GM21528 (cell line): ENCODE results near the gene KIRREL3.

ENCODE experiments used
- ATAC-seq: cut with Tn5 transposase; IDR thresholded peaks from one replicate; pipeline ENCODE4 v1.9.1; 2021; ENCODE audit warnings: mild to moderate bottlenecking, moderate library complexity; ENCODE audit not compliant: unreplicated experiment, low FRiP score

The KIRREL3 gene

GRCh38 chr11:126619516-126619915 is 381.1 kb downstream of the KIRREL3 start:
- ATAC-seq: no peak

DNA sequence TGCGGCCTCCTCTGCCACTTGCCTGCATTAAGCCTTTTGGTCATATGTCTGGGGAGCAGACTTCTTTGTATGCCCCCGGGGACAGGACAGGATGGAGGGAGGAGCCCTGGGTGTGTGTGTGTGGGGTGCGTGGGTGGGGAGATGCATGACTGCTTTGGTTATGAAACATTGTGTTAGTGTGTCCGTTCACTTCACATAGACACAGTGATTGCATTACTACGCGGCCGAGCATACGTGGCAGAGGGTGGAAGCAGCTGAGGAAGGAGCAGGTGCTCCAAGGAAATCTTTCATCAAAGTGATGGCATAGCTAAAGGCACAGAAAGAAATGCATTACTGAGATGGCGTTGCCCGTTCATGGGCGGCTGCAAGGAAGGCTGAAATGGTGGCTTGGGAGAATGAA is 384.7 kb downstream of the KIRREL3 start:
- no peak for ATAC-seq

DNA sequence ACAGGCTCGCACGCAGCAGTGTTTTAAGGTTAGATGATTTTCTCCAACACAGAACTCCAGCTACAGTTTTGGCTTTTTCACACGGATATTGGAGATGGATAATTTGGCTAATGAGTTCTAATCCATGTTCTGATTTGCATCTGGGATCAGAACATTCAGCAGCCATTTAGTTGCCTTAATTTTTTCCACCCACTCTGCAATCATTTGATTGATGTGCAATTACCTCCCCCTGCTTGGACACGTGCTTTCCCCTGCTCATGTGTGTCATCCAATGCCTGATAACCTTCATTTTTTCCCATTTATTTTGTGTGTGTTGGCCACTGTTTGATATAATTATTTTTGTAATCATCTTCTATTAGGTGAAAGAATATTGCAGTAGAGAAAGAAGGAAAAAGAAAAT is 387.3 kb downstream of the KIRREL3 start:
- no peak for ATAC-seq

GRCh38 chr11:126612671-126613070 is 387.9 kb downstream of the KIRREL3 start:
- no peak for ATAC-seq

- ATAC-seq: no peak
Measured at GRCh38 chr11:126611438-126611837, 389.1 kb downstream of the KIRREL3 start.

GRCh38 chr11:126608658-126609057 is 391.9 kb downstream of the KIRREL3 start:
- ATAC-seq: no peak

DNA sequence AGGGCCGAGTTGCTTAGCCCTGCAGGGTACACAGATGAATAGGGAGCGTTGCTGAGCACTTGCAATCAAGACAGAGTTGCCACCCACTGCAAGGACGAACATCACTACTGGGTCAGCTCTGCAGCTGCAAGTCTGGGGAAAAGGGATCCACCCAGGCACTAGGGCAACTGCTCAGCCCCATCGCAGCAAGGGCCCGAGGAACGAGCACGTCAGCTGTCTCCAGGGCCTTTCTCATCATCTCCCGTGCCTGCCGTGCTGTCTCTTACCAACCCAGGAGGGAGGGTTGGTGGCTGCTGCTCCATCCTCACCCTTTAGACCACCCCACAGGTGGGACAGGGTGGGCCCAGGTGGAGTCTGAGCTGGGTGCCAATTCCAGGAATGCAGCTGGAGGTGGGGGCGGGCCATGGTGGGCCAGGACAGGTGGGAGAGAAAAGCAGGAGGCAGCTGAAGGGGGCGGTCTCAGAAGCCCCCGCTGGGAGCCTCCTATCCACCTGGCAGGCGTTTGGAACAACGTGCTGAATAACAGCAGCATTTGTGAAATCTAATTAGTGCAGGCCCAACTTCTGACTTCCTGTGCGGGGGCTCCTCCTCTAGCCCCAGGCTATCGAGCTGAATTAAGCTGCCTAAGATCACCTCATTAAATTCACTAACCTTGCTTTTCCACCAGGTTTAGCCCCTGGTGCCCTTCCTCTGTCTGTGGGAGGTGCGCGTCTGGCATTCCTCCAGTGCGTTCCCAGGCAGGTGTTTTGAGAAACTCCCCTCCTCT is 392.6 kb downstream of the KIRREL3 start:
- ATAC-seq: no peak

DNA sequence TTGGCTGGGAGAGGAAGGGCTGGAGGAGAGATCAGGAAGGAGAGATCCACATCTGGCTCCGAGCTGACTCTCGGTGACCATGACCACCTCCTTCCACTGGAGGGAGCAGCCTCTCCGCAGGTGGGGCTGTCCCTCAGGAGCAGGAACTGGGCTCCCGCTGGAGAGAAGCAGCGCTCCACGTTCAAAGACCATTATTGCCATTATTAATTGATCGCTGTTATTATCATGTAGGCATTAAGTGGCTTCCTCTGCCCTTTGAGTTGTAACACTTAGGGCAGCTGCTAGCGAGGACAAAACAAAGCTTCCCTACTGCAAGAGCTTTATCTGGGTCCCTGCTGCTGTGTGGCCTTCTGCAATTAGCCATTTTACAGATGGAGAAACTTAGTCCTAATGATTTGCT is 393.2 kb downstream of the KIRREL3 start:
- no peak for ATAC-seq

- no peak for ATAC-seq
Measured at GRCh38 chr11:126606484-126606883, 394.1 kb downstream of the KIRREL3 start.

DNA sequence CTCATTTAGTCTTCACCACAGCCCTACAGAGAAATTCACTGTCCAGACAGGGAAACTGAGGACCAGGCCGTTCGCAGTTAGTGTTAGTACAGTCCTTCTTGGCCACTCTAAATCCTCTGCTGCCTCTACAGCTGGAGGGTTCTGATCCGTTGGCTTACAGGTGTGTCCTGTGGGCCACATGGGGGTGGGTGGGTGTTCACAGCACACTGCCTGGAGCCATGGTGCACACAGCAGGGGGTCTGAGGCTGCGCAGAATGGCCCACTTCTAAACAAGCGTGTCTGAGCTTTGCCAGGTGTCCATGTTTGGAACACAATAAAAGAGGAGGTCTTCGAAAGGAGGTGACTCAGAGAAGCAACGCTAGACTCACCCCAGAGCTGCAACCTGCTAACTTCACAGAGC is 396.1 kb downstream of the KIRREL3 start:
- ATAC-seq: no peak

DNA sequence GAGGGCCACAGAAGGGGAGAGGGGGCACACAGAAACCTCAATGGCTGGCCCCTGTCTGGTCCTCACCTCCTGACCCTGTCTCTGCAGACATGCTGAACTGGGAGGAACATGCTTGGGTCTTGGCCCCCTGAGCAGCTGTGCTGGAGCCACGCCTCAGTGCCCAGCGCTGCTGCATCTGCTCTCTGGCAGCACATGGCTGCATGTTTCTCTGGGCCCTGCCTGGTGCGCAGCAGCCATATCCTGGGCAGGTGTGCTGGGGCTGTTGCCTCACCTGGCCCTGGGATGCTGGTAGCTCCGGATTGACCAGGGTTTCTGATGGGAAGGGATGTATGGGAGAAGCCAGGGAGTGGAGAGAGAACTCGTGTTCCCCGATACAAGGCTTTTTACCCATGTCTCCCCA is 397.1 kb downstream of the KIRREL3 start:
- no peak for ATAC-seq

DNA sequence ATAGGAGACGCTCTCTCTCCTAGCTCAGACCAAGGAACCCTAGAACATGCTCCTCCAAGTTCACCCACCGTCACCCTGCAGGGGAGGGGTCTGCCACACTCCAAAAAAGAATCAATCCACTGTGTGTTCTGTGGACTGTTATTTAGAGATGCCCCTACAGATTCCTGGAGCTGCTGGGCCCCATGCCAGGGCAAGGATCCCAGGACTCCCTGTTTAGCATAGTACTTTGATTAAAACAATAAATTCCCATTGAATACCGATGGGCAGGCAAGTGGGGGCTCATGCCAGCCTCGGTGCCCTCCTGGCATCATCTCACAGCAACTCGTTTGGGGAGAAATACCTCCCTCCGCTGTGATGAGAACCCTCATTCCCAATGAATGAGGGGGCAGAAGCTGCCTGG is 397.6 kb downstream of the KIRREL3 start:
- ATAC-seq: no peak

DNA sequence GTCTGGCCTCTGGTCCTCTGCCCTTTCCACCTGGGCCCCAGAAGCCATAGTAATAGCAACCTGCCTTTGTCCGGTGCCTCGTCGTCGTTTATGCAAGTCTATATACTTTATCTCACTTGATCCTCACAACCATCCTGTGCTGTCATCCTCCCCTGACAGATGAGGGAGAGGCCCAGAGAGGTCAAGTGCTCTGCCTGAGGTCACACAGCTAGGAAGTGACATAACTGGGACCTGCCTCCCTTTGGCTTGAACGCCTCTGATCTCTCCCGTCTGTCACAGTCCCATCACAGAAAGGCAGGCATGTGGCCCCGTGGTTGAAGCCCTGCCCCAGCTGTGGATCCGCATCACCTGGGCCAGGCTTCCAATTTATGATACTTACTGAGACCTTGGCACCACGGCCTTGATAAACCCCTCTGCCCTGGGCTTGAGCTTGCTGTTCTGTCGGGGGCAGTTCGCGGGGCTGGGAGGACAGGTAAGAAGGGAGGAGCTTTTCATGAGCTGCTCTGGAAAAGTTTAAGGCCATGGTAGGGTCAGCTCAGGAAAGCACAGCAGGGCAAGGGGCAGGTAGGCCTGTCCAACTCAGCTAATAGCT is 398.1 kb downstream of the KIRREL3 start:
- no peak for ATAC-seq

GRCh38 chr11:126601550-126602215 is 398.9 kb downstream of the KIRREL3 start:
- no peak for ATAC-seq

DNA sequence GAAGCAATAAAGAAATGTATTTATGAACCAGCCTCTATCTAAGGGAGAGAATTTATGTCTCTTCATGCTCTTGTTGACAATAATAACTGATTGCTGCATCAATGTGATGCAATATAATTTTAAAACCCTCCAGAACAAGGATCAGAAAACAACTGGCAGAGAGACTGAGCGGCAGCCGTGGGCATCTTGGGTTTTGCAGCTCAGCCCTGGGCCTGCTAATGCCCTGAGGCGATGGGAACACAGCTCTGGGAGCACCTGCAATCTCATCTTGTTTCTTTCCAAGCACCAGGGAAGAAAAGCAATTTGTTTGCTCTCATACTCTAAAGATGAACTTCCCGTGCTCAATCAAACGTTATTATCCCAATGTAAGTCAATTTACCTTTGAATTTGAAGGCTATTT is 399.4 kb downstream of the KIRREL3 start:
- no peak for ATAC-seq

- ATAC-seq: no peak
Measured at GRCh38 chr11:126599217-126599897, 401.2 kb downstream of the KIRREL3 start.

DNA sequence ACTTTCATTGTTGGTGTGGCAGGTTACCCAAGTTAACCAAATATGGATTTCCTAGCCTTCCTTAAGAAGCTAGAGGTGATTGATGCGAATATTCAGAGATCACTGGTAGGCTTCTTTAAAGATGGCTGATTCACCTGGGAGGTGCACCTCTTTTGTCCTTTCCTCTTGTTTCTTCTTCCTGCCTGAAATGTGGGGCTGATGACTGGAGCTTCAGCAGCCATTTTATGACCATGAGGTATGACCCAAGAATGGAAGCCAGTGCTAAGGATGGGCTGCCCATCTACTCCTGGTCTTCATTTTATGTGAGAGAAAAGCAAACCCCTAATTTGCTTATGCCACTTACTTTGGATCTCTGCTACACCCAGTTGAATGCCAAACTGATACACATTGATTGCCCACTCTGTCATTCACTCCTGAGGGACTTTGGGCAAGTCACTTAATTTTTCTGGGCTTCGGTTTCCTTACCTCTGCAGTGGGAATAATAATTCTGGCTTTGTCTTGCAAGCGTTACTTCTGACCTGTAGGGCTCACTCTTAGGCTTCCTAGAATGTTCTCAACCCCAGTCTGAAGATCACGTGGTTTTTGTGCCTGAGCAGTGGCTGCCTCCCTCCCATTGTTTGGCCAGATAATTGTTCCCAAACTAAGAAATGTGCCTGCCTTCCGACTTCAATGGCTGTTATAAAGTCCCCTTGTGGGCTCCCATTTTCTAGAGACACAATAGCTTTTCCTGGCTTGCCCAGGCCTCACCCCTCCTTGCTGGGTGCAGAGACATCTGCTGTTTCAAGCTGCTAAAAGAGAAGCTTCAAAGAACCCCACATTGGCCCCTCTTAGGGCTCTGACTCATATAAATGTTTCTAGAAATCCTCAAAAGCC is 402.0 kb downstream of the KIRREL3 start:
- no peak for ATAC-seq

DNA sequence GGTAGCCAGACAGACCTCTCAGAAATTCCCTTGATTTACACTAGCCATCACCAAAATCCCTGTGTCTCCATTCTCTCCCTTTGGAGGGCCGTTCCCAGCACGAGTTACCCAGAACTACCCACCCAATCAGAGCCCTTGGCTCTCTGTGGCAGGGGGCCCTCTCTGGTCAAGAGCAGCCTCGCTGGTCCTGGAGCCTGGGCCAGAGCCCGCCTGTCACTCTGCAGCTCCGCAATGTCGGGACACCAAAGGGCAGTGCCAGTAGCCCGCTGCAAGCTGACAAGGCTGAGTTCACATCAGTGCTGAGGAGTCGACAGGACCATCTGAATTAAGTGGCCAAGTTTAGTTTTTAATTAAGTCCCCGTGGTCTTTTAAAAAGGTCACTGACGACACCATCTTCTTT is 403.5 kb downstream of the KIRREL3 start:
- no peak for ATAC-seq

DNA sequence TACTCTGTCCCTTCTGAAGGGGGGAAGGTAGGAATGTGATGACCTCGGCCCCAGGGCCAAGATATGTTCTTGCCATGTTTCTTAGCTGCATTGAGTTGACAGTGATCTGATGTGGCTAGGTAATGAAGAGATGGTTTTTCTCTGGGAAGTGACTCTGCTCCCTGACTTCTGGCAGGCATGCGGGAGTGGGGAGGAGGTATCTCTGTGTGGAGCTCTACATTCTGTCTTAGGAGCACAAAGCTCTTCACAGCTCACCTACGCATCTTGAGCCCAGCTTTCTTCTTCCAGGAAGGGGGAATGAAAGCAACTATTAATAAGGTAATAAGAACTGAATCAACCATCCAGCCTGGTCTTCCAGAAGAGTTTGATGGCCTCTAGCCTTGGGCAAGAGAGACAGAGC is 404.1 kb downstream of the KIRREL3 start:
- ATAC-seq: no peak

- ATAC-seq: no peak
Measured at GRCh38 chr11:126595560-126595959, 405.0 kb downstream of the KIRREL3 start.
